Tibial nerve (tissue), 4 donors: ENCODE results near the gene SMIM14. TPM values are rescaled to one million over a fixed set of nuclear protein-coding genes. Genes with fewer than 3 reads are reported as not detected.

Experiments
- DNase-seq, 2 donors: peaks; one replicate each; pipeline ENCODE4 v3.0.0-alpha.2; 2019; ENCODE audit warnings: low spot score in 2 of 2
- H3K27ac ChIP-seq, 4 donors: fragments of 200-600 bp; sonication (generic) in 3 of 4; one replicate each; pipeline ENCODE4 v1.5.1; 2017 to 2019; ENCODE audit warnings: mild to moderate bottlenecking in 1 of 4
- H3K27me3 ChIP-seq, 2 donors: fragments of 200-600 bp; sonication (generic) in 1 of 2; one replicate each; pipeline versions ENCODE4 v1.5.1 to v1.6.0; 2017 to 2019
- H3K36me3 ChIP-seq, 3 donors: fragments of 200-600 bp; sonication (generic); one replicate each; pipeline ENCODE4 v1.5.1; 2018 to 2019
- H3K4me1 ChIP-seq, 4 donors: fragments of 200-600 bp; sonication (generic) in 3 of 4; one replicate each; pipeline ENCODE4 v1.5.1; 2017 to 2019
- H3K4me3 ChIP-seq, 4 donors: fragments of 200-600 bp; sonication (generic) in 3 of 4; one replicate each; pipeline ENCODE4 v1.5.1; 2017 to 2019; ENCODE audit warnings: mild to moderate bottlenecking in 1 of 4, moderate library complexity in 1 of 4
- H3K9me3 ChIP-seq, 4 donors: fragments of 200-600 bp; sonication (generic) in 3 of 4; one replicate each; pipeline ENCODE4 v1.5.1; 2017 to 2019
- EP300 ChIP-seq, 2 donors: sonication (generic); formaldehyde crosslinking; IDR thresholded peaks; one replicate each; pipeline ENCODE4 v1.6.1; 2017; ENCODE audit warnings: antibody characterized with exemption in 2 of 2, mild to moderate bottlenecking in 1 of 2
- POLR2A ChIP-seq, 2 donors: fragments of 450-650 bp; IDR thresholded peaks; one replicate each; pipeline ENCODE4 v1.6.1; 2017; ENCODE audit warnings: antibody characterized with exemption in 2 of 2, mild to moderate bottlenecking in 2 of 2, moderate library complexity in 2 of 2
- WGBS, 2 donors: methylation state at CpG; one replicate each; pipeline ENCODE4 v1.1.5; 2018; 5-methylcytosine and 5-hydroxymethylcytosine counted together
- total RNA-seq, 4 donors: library from RNA; depleted of rRNA; stranded (reverse); fragments of >200 nt; gene quantifications; one replicate each; pipeline ENCODE4 v1.1.0, GENCODE V29; 2016
- TF ChIP-seq, protein P1 (sequence below), 5 experiments: fragments of 200-600 bp in 3 of 5; fragments of 450-650 bp in 2 of 5; sonication (generic) in 3 of 5; IDR thresholded peaks; one replicate each; pipeline ENCODE4 v1.5.1; 2016 to 2019; ENCODE audit warnings: antibody characterized with exemption in 5 of 5, mild to moderate bottlenecking in 3 of 5, moderate library complexity in 2 of 5

The SMIM14 gene
- total RNA-seq, 4 donors from 2014 or later, result 26.7 to 42.6 (median 36.2) TPM

GRCh38 chr4:39609454-39609931, 29.2 kb downstream of the SMIM14 start:
- 60 to 61% methylated on average over 6 of the region's 6 CpGs for WGBS, 2 donors
- Histone ChIP-seq H3K27ac (no peak overlapping the region), H3K27me3 (no peaks in the 10 kb centered on the region), H3K9me3 (peaks cover 0 to 12% (median 0%) of the 10 kb centered on the region in 4 donors), H3K4me3 (no peak overlapping the region), H3K36me3 (peaks cover 0 to 55% (median 0%) of the 10 kb centered on the region in 3 donors), H3K4me1 (peaks cover 0 to 20% (median 7%) of the 10 kb centered on the region in 4 donors)
- DNase-seq, result no peak
- TF ChIP-seq EP300 (IDR thresholded peaks at IDR 0.05), result no peak
- TF ChIP-seq, protein P1, sequence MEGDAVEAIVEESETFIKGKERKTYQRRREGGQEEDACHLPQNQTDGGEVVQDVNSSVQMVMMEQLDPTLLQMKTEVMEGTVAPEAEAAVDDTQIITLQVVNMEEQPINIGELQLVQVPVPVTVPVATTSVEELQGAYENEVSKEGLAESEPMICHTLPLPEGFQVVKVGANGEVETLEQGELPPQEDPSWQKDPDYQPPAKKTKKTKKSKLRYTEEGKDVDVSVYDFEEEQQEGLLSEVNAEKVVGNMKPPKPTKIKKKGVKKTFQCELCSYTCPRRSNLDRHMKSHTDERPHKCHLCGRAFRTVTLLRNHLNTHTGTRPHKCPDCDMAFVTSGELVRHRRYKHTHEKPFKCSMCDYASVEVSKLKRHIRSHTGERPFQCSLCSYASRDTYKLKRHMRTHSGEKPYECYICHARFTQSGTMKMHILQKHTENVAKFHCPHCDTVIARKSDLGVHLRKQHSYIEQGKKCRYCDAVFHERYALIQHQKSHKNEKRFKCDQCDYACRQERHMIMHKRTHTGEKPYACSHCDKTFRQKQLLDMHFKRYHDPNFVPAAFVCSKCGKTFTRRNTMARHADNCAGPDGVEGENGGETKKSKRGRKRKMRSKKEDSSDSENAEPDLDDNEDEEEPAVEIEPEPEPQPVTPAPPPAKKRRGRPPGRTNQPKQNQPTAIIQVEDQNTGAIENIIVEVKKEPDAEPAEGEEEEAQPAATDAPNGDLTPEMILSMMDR (IDR thresholded peaks at IDR 0.05), result no peak
- TF ChIP-seq POLR2A (IDR thresholded peaks at IDR 0.05), result no peak

- Histone ChIP-seq H3K36me3 (peaks cover 0 to 66% (median 0%) of the 10 kb centered on the region in 3 donors), H3K27me3 (no peaks in the 10 kb centered on the region), H3K27ac (no peak overlapping the region), H3K4me1 (peaks cover 0 to 16% (median 7%) of the 10 kb centered on the region in 4 donors), H3K9me3 (peaks cover 0 to 12% (median 0%) of the 10 kb centered on the region in 4 donors), H3K4me3 (no peak overlapping the region)
- TF ChIP-seq, protein P1 (IDR thresholded peaks at IDR 0.05), result no peak
- TF ChIP-seq EP300 (IDR thresholded peaks at IDR 0.05) (no peak), POLR2A (IDR thresholded peaks at IDR 0.05) (no peak)
- no peak for DNase-seq
Measured at GRCh38 chr4:39608451-39608850, 30.2 kb downstream of the SMIM14 start.

DNA sequence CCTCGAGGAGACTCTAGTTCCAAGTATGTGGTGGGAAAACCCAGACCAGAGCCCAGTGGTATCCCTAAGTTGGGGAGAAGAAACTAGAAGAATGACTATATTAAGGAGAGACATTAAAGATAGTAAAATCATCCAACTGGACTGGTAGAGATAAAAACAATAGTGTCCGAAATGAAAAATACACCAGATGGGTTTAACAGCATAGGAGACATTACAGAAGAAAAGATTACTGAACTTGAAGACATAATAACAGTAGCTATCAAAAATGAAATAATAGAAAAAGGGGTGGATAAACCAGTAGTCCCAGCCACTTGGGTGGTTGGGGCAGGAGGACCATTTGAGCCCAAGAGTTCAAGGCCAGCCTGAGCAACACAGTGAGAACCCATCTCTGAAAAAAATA, 31.9 kb downstream of the SMIM14 start:
- no peak for DNase-seq
- TF ChIP-seq, protein P1 (IDR thresholded peaks at IDR 0.05), result no peak
- no peak for TF ChIP-seq POLR2A (IDR thresholded peaks at IDR 0.05)
- no peak for TF ChIP-seq EP300 (IDR thresholded peaks at IDR 0.05)
- H3K27me3 ChIP-seq, result no peaks in the 10 kb centered on the region
- peaks cover 0 to 83% (median 0%) of the 10 kb centered on the region in 3 donors for H3K36me3 ChIP-seq
- peaks cover 0 to 12% (median 0%) of the 10 kb centered on the region in 4 donors for H3K9me3 ChIP-seq
- 95 to 96% methylated on average over 2 of the region's 2 CpGs for WGBS, 2 donors
- H3K4me3 ChIP-seq, result no peak overlapping the region
- peaks cover 0 to 6% (median 2%) of the 10 kb centered on the region in 4 donors for H3K4me1 ChIP-seq
- no peak overlapping the region for H3K27ac ChIP-seq

GRCh38 chr4:39597695-39598381, 40.8 kb downstream of the SMIM14 start:
- TF ChIP-seq EP300 (IDR thresholded peaks at IDR 0.05) (no peak), POLR2A (IDR thresholded peaks at IDR 0.05) (no peak)
- TF ChIP-seq, protein P1 (IDR thresholded peaks at IDR 0.05), result no peak
- 83 to 89% methylated on average over 3 of the region's 3 CpGs for WGBS, 2 donors
- no peaks in the 10 kb centered on the region for H3K4me1 ChIP-seq
- H3K9me3 ChIP-seq, result no peaks in the 10 kb centered on the region
- no peak overlapping the region for H3K4me3 ChIP-seq
- DNase-seq, result no peak
- H3K27ac ChIP-seq, result no peak overlapping the region
- H3K36me3 ChIP-seq, result peaks cover 0 to 47% (median 0%) of the 10 kb centered on the region in 3 donors
- H3K27me3 ChIP-seq, result no peaks in the 10 kb centered on the region

DNA sequence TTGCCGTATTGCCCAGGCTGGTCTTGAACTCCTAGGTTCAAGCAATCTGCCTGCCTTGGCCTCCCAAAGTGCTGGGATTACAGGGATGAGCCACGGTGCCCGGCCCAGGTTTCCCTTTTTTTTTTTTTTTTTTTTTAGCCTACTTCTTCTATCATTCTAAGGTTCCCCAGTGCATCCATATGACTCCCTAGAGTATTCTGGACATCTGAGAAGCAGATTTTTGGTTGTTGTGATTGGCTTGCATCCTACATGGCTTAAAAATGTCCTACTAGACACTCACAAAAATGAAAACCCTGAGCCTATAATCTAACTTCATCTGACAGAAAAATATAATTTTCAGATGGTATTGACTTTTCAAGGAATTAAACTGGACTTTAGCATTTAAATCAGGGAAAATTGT, 41.7 kb downstream of the SMIM14 start:
- Histone ChIP-seq H3K9me3 (no peaks in the 10 kb centered on the region), H3K4me1 (no peaks in the 10 kb centered on the region), H3K27me3 (no peaks in the 10 kb centered on the region), H3K4me3 (no peak overlapping the region), H3K36me3 (peaks cover 0 to 39% (median 0%) of the 10 kb centered on the region in 3 donors), H3K27ac (no peak overlapping the region)
- TF ChIP-seq, protein P1 (IDR thresholded peaks at IDR 0.05), result no peak
- TF ChIP-seq EP300 (IDR thresholded peaks at IDR 0.05) (no peak), POLR2A (IDR thresholded peaks at IDR 0.05) (no peak)
- no peak for DNase-seq
- WGBS, 2 donors, result 66 to 79% methylated on average over 3 of the region's 3 CpGs
